Smooth muscle cell (in vitro differentiated cells): ENCODE measurements around the gene TBCD. TPM values are rescaled to one million over a fixed set of nuclear protein-coding genes. Genes with fewer than 3 reads are reported as not detected.
A peak's percentile ranks its signal among the peaks of the same experiment; 100 is the strongest.

Experiments used
- DNase-seq: peaks from one replicate; lab custom pipeline; 2025; ENCODE audit not compliant: unreplicated experiment; lab: John Stamatoyannopoulos, UW
- H2AFZ ChIP-seq: fragments of 200-600 bp; sonication (generic); 2 replicates; pipeline ENCODE4 v1.6.0; 2016; ENCODE audit warnings: antibody characterized with exemption, low read depth, mild to moderate bottlenecking
- H3F3A ChIP-seq: fragments of 200-600 bp; sonication (generic); 2 replicates; pipeline ENCODE4 v1.6.0; 2017; ENCODE audit warnings: antibody characterized with exemption, low read depth
- H3K27ac ChIP-seq: fragments of 200-600 bp; sonication (generic); 2 replicates; pipeline ENCODE4 v1.5.1; 2016; ENCODE audit warnings: low read depth, mild to moderate bottlenecking
- H3K27me3 ChIP-seq: fragments of 200-600 bp; sonication (generic); 2 replicates; pipeline ENCODE4 v1.6.1; 2016; ENCODE audit warnings: low read depth, mild to moderate bottlenecking
- H3K36me3 ChIP-seq: fragments of 200-600 bp; sonication (generic); 2 replicates; pipeline ENCODE4 v1.5.1; 2016; ENCODE audit warnings: low read depth
- H3K4me1 ChIP-seq: fragments of 200-600 bp; sonication (generic); 2 replicates; pipeline ENCODE4 v1.5.1; 2016; ENCODE audit warnings: low read depth
- H3K4me2 ChIP-seq: fragments of 200-600 bp; sonication (generic); 2 replicates; pipeline ENCODE4 v1.6.0; 2016; ENCODE audit warnings: mild to moderate bottlenecking
- H3K4me3 ChIP-seq: fragments of 200-600 bp; sonication (generic); 2 replicates; pipeline ENCODE4 v1.5.1; 2016; ENCODE audit warnings: mild to moderate bottlenecking
- H3K79me2 ChIP-seq: fragments of 200-600 bp; sonication (generic); 2 replicates; pipeline ENCODE4 v1.6.0; 2016; ENCODE audit warnings: low read depth, mild to moderate bottlenecking
- H3K9ac ChIP-seq: fragments of 200-600 bp; sonication (generic); 2 replicates; pipeline ENCODE4 v1.6.0; 2016; ENCODE audit warnings: low read depth
- H3K9me3 ChIP-seq: fragments of 200-600 bp; sonication (generic); replicated peaks from 2 replicates; pipeline ENCODE4 v1.5.1; 2016; ENCODE audit warnings: low read depth
- H4K20me1 ChIP-seq: fragments of 200-600 bp; sonication (generic); 2 replicates; pipeline ENCODE4 v1.6.0; 2016; ENCODE audit warnings: low read depth
- WGBS: methylation state at CpG from one replicate; pipeline ENCODE4 v1.1.7; 2016; ENCODE audit warnings: low lambda C conversion rate; 5-methylcytosine and 5-hydroxymethylcytosine counted together
- polyA plus RNA-seq: library from polyadenylated mRNA; unstranded; fragments of >200 nt; fragmentation: Nextera tagmentation; extraction: Ambion mirVana; gene quantifications from 2 replicates; pipeline ENCODE4 v1.2.1, GENCODE V29; 2016
- total RNA-seq: library from RNA; depleted of rRNA; stranded (reverse); fragments of >200 nt; gene quantifications from 2 replicates; pipeline ENCODE4 v1.2.3, GENCODE V29; 2014
- TF ChIP-seq, protein P1 (sequence below): fragments of 200-600 bp; sonication (generic); IDR thresholded peaks from 2 replicates; pipeline ENCODE4 v1.5.1; 2017; ENCODE audit warnings: borderline replicate concordance, mild to moderate bottlenecking, antibody characterized with exemption; ENCODE audit not compliant: insufficient read depth, poor library complexity, severe bottlenecking

The TBCD gene
- total and polyA plus RNA-seq, 2 experiments from 2014 or later = 29.1 to 38.8 TPM

DNA sequence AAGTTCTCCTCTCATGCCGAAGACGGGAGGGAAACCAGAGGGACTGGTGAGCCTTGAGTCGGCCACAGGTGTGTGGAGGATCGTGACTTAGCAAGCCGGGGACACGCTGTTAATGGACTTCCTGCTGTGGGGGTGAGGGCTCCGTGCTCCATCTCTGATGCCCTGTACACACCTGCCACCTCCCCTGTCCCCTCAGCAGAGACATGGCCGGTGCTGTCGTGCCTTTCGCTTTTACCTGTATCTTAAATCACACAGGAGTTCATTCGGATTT is 163.8 kb downstream of the TBCD start:
- no peaks in the 10 kb centered on the region for H3K9me3 ChIP-seq
- no peak overlapping the region for H3K4me2 ChIP-seq
- no peaks in the 10 kb centered on the region for H4K20me1 ChIP-seq
- no peaks in the 10 kb centered on the region for H3F3A ChIP-seq
- H3K27me3 ChIP-seq = no peaks in the 10 kb centered on the region
- H3K4me3 ChIP-seq = no peak overlapping the region
- no peaks in the 10 kb centered on the region for H3K36me3 ChIP-seq
- no peak overlapping the region for H2AFZ ChIP-seq
- WGBS = 96% methylated on average over 11 of the region's 11 CpGs
- DNase-seq = no peak
- TF ChIP-seq, protein P1, sequence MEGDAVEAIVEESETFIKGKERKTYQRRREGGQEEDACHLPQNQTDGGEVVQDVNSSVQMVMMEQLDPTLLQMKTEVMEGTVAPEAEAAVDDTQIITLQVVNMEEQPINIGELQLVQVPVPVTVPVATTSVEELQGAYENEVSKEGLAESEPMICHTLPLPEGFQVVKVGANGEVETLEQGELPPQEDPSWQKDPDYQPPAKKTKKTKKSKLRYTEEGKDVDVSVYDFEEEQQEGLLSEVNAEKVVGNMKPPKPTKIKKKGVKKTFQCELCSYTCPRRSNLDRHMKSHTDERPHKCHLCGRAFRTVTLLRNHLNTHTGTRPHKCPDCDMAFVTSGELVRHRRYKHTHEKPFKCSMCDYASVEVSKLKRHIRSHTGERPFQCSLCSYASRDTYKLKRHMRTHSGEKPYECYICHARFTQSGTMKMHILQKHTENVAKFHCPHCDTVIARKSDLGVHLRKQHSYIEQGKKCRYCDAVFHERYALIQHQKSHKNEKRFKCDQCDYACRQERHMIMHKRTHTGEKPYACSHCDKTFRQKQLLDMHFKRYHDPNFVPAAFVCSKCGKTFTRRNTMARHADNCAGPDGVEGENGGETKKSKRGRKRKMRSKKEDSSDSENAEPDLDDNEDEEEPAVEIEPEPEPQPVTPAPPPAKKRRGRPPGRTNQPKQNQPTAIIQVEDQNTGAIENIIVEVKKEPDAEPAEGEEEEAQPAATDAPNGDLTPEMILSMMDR = no peak
- H3K79me2 ChIP-seq = no peaks in the 10 kb centered on the region
- H3K27ac ChIP-seq = no peak overlapping the region
- no peak overlapping the region for H3K9ac ChIP-seq
- no peaks in the 10 kb centered on the region for H3K4me1 ChIP-seq

DNA sequence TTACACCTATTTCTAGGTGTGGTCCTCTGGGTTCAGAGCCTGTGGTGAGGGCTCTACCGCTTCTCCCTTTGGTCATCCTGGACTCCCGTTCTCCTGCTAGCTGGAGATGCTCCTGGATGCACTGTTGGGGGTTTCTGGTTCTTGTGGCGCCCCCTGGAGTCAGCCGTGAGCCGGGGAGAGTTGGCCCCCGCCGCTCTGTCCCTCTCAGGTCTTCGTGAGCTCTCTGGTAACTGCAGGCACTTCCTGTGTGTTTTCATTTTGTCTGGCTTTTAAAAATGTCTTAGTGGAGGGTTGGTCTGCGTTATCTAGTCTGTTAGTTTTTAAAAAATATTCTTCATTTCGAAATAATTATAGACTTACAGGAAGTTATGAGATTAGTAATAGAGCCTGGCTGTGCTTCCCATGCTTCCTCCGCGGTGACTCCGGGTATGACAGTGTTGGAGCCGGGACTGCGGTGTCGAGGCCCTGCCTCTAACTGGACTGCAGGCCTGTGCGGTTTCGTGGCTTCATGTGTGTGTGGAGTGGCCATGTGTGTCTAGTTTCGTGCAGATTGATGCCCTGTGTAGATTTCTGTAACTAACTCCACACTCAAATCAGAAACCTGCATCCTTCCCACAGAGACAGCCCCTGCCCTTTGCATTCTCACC is 166.0 kb downstream of the TBCD start:
- DNase-seq = peak; percentile 22
- Histone ChIP-seq H3K79me2 (no peaks in the 10 kb centered on the region), H3K4me3 (no peak overlapping the region), H3K9me3 (no peaks in the 10 kb centered on the region), H3K27ac (peak overlapping the region; percentile 31), H3F3A (no peaks in the 10 kb centered on the region), H3K4me1 (no peaks in the 10 kb centered on the region), H4K20me1 (no peaks in the 10 kb centered on the region), H2AFZ (no peak overlapping the region), H3K36me3 (no peaks in the 10 kb centered on the region), H3K27me3 (no peaks in the 10 kb centered on the region), H3K9ac (no peak overlapping the region), H3K4me2 (no peak overlapping the region)
- TF ChIP-seq, protein P1 = peak; percentile 41
- WGBS = 55% methylated on average over 19 of the region's 19 CpGs

DNA sequence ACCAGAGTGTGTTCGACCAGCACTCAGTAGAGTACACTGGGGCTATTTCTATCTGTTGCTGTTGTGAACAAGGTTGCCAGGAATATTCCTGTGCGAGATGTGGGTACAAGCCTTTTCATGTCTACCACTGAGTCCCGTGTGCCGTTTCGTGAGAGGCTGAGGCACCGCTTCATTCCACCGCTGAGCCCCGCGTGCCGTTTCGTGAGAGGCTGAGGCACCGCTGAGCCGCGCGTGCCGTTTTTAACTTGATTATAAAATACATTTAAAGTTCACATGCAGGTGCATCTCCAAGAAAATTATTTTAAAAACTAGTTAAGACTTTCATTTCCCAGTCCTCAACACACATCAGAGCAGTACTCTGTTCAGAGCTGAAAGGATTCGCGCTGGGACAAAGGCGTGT is 166.6 kb downstream of the TBCD start:
- H3K4me3 ChIP-seq = no peak overlapping the region
- WGBS = 96% methylated on average over 19 of the region's 19 CpGs

DNA sequence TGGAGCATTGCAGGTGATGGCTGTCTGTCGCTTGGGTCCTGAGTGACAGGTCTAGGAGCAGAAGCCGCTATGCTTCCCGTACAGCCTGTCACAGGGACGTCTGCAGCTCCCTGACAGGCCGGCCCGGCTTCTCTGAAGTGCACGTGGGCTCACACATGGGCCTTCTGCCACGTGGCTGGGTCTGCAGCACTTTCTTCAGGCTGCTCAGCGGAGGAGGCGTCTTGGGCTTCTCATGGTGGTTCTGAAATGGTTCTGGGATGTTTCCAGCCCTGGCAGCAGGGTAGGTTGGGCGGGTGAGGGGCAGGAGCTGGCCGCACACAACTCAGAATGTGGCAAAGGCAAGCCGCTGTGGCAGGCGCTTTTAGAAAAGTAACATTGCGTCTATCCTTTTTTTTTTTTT is 168.3 kb downstream of the TBCD start:
- Histone ChIP-seq H3K27ac (no peak overlapping the region), H3K79me2 (no peaks in the 10 kb centered on the region), H3K4me1 (no peaks in the 10 kb centered on the region), H3K36me3 (no peaks in the 10 kb centered on the region), H3K9ac (no peak overlapping the region), H3K4me2 (no peak overlapping the region), H3K4me3 (no peak overlapping the region), H2AFZ (no peak overlapping the region), H4K20me1 (no peaks in the 10 kb centered on the region), H3K9me3 (no peaks in the 10 kb centered on the region), H3K27me3 (no peaks in the 10 kb centered on the region), H3F3A (no peaks in the 10 kb centered on the region)
- WGBS = 95% methylated on average over 15 of the region's 15 CpGs
- no peak for DNase-seq
- TF ChIP-seq, protein P1 = no peak

More for the DNA sequence above, 166.6 kb downstream of the TBCD start:
- Histone ChIP-seq H3F3A (no peaks in the 10 kb centered on the region), H4K20me1 (no peaks in the 10 kb centered on the region), H3K9ac (no peak overlapping the region), H3K9me3 (no peaks in the 10 kb centered on the region), H3K79me2 (no peaks in the 10 kb centered on the region), H3K27me3 (no peaks in the 10 kb centered on the region), H3K27ac (peak overlapping the region; percentile 31), H3K4me1 (no peaks in the 10 kb centered on the region), H3K36me3 (no peaks in the 10 kb centered on the region), H3K4me2 (no peak overlapping the region), H2AFZ (no peak overlapping the region)
- DNase-seq = no peak
- TF ChIP-seq, protein P1 = no peak
